Measurements from ENCODE around the gene CNGA2.

Gene CNGA2

DNA sequence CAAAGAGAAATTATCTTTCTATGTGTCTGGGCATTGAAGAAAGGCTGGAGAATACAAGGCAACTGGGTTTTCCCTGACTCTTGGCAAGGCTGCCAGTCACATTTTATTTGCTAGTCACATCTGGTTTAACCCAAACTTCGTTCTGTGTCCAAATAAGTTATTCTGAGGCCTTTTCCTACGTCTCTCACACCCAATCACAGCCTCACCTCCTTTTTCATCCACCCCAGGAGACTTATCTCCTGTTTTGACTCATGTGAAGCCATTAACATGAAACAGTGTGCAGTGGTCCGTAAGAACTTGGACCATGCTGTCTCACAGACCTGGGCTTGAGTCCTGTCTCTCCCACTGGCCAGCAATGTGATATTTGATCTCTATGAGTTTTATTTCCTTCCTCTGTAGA lies 59.3 kb downstream of the CNGA2 start:
- Mint-ChIP-seq H3K9me3 (no peaks in the 10 kb centered on the region), H3K36me3 (no peaks in the 10 kb centered on the region), H3K27ac (no peak overlapping the region)

More for the DNA sequence above, 59.3 kb downstream of the CNGA2 start:
- Mint-ChIP-seq H3K4me1 (no peaks in the 10 kb centered on the region), H3K4me3 (no peak overlapping the region), H3K27me3 (no peaks in the 10 kb centered on the region)

Data from activated naive CD4-positive, alpha-beta T cell treated with anti-CD3 and anti-CD28 coated beads, Interleukin-2, amount 50 U/mL, for 24 hours (primary cell).